Measurements from ENCODE around the gene ATP6V0E2.

- TF ChIP-seq, protein P1, sequence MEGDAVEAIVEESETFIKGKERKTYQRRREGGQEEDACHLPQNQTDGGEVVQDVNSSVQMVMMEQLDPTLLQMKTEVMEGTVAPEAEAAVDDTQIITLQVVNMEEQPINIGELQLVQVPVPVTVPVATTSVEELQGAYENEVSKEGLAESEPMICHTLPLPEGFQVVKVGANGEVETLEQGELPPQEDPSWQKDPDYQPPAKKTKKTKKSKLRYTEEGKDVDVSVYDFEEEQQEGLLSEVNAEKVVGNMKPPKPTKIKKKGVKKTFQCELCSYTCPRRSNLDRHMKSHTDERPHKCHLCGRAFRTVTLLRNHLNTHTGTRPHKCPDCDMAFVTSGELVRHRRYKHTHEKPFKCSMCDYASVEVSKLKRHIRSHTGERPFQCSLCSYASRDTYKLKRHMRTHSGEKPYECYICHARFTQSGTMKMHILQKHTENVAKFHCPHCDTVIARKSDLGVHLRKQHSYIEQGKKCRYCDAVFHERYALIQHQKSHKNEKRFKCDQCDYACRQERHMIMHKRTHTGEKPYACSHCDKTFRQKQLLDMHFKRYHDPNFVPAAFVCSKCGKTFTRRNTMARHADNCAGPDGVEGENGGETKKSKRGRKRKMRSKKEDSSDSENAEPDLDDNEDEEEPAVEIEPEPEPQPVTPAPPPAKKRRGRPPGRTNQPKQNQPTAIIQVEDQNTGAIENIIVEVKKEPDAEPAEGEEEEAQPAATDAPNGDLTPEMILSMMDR (conservative IDR thresholded peaks at IDR 0.05): no peak
- no peak for TF ChIP-seq EZH2 (IDR thresholded peaks at IDR 0.05; ENCODE audit: low read depth)
Measured at GRCh38 chr7:149834601-149835000, 39.2 kb upstream of the ATP6V0E2 start.
